Bone marrow (tissue), 2 donors: ENCODE measurements around the gene ANKLE1.

Experiments
- DNase-seq, 2 donors: peaks; one replicate each; lab custom pipeline; 2025; lab: John Stamatoyannopoulos, UW

Gene ANKLE1

DNA sequence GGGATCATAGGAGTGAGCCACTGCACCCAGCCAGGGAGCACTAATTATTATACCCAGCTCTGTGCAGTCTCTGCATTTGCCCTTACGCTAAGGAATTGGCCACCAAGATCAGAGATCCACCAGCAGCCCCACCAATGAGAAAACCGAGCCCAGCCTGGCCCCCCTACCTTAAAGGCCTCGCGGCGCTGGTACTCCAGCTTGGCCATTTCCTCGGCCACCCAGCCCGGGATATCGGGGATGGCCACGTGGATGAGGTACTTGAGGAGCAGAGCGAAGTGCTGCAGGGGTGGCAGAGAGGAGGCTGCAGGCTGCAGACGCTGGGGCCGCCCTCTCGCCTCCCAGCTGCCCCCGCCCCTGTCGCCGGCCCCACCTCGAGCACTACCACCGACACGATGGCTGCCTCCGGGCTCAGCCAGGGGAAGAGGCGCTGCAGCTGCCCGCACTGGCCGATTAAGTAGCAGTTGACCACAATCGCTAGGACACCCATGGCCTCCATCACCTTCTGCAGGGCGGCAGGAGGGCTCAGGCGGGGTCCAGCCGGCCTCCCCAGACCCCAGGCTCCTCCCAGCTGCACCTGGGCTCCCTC, 45.5 kb downstream of the ANKLE1 start:
- no peak for DNase-seq

DNA sequence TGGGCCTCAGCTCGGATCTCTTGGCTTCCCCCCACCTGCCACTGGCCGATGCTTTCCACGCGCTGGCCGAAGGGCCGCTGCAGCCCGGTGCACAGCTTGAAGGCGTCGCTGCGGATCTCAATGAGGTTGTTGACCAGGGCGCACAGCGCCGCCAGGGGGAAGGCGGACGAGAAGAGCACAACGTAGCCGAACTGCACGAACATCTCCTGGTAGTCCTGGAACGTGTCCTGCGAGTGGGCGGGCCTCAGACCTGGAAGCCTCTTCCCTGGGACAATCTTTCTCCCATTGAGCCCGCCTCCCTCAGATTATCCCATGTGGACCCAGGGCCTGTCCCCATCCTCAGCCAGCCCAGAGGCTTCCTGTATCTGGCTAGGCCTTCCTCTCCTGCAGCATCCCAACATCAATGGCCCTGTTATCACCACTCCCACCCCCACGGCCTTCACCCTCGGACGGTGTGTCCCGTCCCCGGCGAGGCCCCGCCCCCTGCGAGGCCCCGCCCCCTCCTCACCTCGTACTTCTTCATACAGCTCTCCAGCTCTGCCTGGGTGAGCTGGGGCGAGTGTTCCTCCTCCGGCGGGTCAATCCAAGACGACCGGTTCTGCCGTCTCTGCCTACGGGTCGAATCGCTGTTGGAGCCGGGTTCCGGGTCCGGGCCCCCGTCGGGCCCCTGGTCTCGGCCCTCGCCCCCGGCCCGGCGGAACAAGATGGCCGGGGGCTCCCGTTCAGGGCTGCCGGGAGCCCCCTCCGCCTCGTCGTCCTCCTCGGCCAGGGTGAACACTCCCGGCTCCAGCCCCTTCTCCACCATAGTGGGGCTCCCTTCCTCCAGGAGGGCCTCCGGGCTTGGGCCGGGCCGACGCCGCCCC, 46.2 kb downstream of the ANKLE1 start:
- DNase-seq: peak in 1 of 2 donors; percentile 26

GRCh38 chr19:17328517-17329365, 47.0 kb downstream of the ANKLE1 start:
- DNase-seq: peak in 1 of 2 donors; percentile 5

- no peak for DNase-seq
Observed at GRCh38 chr19:17329366-17330261, 47.9 kb downstream of the ANKLE1 start.

DNA sequence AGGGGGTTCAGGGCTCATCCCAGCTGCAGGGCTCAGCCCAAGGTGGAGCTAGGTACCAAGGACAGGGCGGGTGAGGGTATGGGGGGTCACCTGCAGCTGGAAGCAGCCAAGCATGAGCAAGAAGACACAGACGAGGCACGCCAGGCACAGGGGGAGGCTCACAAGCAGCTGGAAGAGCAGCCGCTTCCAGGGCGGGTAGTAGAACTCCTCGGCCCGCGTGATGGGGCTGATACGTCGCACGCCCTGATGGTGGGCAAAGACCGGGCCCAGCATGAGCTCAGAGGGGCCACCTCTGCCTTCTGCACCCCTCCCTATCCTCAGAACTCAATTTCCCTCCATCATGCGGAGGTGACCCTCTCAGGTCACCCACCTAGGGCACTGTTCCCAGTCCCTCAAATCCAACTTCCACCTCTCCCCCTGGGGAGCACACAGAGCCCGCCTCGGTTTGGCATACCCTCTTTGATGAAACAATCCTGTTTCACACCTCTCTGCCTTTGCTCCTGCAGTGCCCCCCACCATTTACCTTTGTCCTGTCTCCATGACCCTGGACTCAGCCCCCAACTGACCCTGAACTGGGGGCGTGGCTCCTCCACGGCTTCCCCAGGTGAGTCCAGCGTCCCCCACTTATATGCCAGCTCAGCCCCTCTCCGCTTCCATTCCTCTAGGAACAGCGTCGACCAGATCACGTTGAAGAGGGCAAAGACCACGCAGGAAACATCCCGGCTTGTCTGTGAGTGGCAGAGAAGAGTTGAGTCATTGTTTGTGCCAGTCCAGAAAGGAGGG, 48.8 kb downstream of the ANKLE1 start:
- no peak for DNase-seq

DNA sequence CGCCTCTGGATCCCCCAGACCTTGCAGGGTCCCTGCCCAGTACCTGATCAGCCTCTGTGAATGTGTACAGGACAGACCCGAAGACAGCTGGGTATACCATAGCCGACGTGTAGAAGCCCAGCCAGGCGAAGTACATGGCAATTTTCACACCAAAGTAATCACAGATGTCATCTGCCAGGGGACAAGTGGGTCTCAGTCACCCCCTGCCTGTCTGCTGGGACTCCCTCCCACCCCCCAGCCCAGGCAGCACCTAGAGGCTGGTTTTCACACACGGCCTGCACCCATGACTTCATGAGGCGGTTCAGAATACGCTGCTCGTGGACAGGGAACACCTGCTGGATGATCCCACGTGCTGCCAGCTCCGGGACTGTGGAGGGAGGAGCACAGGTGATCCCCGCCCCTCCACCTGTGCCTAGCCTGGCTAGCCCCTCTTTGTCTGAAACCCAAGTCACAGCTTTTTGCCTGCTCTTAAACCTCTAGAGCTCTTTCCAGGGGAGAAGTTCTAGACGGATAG, 49.4 kb downstream of the ANKLE1 start:
- no peak for DNase-seq

DNA sequence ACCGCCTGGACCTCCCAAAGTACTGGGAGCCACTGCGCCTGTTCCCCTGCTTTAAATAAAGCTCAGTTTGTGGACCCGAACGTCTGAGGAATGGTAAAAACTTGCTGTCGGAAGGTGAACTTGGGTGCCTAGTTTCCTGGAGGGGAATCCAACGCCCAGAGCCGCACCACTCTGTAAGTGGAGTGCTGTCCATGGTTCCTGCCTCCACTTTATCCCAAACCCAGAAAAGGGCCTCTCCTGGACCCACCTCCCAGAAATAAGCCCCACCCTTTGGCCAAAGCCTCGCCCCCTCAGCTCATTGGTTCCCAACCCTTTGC, 50.6 kb downstream of the ANKLE1 start:
- no peak for DNase-seq

DNA sequence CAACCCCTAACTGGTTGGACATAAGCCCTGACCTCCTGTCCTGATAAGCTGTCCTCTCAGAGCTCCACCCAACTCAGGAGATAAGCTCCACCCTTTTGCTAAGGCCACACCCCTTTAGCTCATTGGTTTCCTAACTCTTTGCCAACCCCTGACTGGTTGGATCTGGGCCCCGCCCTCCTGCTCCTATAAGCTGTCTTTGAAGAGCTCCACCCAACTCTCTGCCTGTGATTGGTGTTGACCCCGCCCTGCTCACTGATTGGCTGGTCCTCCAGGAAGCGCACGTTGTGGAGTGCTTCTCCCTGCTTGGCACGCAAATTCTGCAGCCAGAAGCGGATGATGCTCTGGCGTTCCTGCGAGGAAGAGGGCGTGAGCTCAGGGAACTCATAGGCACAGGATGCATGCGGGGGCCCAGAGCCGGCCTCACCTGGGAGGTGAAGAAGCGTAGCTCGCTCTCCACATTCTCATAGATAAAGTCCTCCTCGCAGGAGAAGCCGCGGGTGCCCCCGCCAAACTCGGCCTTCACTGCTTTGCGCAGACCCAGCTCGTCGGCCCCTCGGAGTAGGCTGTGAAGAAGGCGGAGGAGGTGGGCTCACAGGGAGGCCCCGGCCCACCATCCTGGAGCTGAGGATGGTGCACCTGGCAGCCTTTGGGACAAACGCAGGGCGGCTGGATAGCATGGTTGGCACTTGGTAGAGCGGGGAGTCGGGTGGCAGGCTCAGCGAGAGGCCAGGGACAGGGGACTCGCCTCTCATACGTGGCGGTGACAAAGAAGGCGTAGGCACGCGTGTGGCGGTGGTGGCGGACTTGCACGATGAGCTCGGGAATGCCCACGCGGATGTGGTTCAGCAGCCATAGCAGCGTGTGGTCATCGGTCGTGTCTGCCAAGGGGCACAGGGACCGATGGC, 51.2 kb downstream of the ANKLE1 start:
- no peak for DNase-seq

DNA sequence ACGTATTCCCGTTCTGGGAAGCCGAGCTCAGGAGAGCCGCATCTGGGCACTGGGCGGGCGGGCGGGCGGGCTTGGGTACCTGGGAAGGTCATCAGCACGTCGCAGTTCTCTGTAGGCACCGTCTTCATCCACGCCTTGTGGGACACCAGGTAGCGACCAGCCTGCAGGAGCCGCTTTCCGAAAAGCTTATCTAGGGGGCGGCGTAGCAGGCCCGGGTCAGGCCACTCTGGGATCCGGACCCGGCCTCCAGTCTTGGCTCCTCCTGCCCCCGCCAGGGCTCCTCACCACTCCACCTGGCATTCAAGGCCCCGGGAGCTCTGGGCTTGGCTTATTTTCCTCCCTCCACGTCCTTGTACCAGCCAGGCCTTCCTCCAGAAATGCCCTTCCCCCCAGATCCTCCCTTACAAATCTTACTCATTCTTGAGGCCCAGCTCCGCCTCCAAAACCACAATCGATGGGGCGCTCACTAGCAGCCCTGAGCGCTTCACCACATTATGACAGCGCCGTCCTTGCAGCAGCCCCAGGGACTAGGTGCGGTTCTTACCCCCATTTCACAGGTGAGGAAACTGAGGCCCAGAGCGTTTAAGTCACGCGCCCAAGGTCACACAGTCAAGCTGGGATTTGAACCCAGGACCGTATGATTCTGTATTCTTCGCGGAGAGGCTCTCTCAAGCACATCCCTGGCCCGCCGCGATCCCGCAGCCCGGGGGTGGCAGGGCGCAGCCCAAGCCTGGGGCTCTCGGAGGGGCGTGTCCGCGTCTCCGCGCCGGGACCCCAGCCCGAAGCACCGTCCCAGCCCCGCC, 52.1 kb downstream of the ANKLE1 start:
- peak; percentile 38 to 81 for DNase-seq

GRCh38 chr19:17334414-17335409, 53.0 kb downstream of the ANKLE1 start, which contains the start of gene ANO8:
Gene ANO8 (minus strand): TSS chr19:17334855. CDS start chr19:17334670, 185 bp downstream.
- peak; percentile 74 to 96 for DNase-seq

- no peak for DNase-seq
Observed at GRCh38 chr19:17335575-17335974, 53.9 kb downstream of the ANKLE1 start.
